PC-3 (cell line): Measurements from ENCODE around the gene SCARB2.

Experiments
- EZH2 ChIP-seq: fragments of 300-600 bp; sonication (generic); IDR thresholded peaks from one replicate; pipeline ENCODE4 v1.6.1; 2017; ENCODE audit warnings: antibody characterized with exemption, mild to moderate bottlenecking, low read length; ENCODE audit not compliant: unreplicated experiment
- EZH2phosphoT487 ChIP-seq: fragments of 300-600 bp; sonication (generic); IDR thresholded peaks from 2 replicates; pipeline ENCODE4 v1.6.1; 2018; ENCODE audit warnings: mild to moderate bottlenecking, antibody characterized with exemption, low read length, borderline replicate concordance
- TF ChIP-seq, protein P1 (sequence below): fragments of 300-600 bp; sonication (generic); conservative IDR thresholded peaks from 2 replicates; pipeline ENCODE4 v1.5.1; 2017; ENCODE audit warnings: antibody characterized with exemption, low read depth, mild to moderate bottlenecking, low read length

DNA sequence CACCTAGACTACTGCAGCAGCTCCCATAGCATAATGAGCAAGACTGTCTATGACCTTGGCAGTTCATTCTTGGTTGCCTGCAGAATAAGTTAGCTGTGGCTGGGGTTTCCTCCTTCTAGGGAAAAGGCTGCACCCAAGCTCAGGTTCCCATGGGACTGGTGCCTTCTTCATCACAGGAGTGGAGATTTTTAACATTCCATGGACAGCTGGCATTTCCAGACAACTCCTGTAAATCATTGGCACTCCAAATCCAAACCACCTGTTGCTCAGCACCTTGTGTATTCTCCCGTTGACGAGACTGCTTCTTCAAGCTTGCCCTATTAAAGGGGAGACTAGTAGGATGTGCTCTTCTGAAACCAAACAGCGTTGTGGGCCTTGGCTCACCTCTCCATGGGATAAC, 57.6 kb downstream of the SCARB2 start:
- TF ChIP-seq, protein P1, sequence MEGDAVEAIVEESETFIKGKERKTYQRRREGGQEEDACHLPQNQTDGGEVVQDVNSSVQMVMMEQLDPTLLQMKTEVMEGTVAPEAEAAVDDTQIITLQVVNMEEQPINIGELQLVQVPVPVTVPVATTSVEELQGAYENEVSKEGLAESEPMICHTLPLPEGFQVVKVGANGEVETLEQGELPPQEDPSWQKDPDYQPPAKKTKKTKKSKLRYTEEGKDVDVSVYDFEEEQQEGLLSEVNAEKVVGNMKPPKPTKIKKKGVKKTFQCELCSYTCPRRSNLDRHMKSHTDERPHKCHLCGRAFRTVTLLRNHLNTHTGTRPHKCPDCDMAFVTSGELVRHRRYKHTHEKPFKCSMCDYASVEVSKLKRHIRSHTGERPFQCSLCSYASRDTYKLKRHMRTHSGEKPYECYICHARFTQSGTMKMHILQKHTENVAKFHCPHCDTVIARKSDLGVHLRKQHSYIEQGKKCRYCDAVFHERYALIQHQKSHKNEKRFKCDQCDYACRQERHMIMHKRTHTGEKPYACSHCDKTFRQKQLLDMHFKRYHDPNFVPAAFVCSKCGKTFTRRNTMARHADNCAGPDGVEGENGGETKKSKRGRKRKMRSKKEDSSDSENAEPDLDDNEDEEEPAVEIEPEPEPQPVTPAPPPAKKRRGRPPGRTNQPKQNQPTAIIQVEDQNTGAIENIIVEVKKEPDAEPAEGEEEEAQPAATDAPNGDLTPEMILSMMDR, result no peak
- TF ChIP-seq EZH2, result no peak
- no peak for TF ChIP-seq EZH2phosphoT487
